ENCODE measurements around the gene PTPRT. TPM values are rescaled to one million over a fixed set of nuclear protein-coding genes. Genes with fewer than 3 reads are reported as not detected.

Gene PTPRT
- total RNA-seq, 2 experiments from 2014 or later: not detected

DNA sequence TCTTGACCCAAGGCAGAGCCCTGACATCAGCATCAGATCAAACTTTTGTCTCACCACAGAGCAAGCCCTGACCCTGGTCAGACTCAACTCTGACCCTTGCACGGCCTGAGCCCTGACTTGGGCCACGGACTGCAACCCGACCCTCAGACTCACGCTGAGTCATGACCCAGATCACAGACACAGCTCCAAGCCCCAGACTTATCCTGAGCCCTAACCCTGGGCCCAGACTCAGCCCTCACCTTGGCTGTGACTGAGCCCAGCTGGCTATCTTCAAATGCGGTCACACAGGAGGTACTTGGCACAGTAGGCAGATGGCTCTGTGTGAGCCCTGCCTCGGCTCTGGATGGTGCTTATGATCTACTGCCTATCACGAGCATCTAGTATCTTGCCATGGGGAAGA, 602.3 kb downstream of the PTPRT start:
- no peaks in the 10 kb centered on the region for H3K27me3 Mint-ChIP-seq (ENCODE audit: low read depth)
- CTCF ChIA-PET: no interaction called here
- H3K9me3 Mint-ChIP-seq: no peaks in the 10 kb centered on the region
- H3K4me1 Mint-ChIP-seq (ENCODE audit: low read depth): no peaks in the 10 kb centered on the region
- H3K4me3 Mint-ChIP-seq: no peak overlapping the region
- DNase-seq: no peak
- intact Hi-C loops (cut with micrococcal nuclease): no loop called here
- no peak overlapping the region for H3K27ac Mint-ChIP-seq
- no peaks in the 10 kb centered on the region for H3K36me3 Mint-ChIP-seq (ENCODE audit: low read depth)

DNA sequence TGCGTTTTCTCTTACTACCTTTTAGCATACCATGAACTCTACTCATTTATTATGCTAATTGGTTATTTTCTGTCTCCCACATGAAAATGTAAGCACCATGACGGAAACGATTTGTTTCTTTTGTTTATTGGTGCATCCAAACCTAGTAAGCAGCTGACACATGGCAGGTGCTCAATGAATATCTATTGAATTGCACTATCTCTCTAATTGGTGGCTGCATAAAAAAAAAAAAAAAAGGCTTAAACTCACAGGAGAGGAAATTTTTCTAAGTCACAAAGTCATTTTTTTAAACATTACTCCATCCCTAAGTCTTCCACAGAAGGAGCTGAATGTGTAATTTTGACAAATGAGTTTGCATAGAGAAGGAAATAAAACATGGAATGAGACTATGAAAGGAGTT, 608.4 kb downstream of the PTPRT start:
- Mint-ChIP-seq H3K36me3 (ENCODE audit: low read depth) (no peaks in the 10 kb centered on the region), H3K27ac (no peak overlapping the region), H3K4me3 (no peak overlapping the region), H3K9me3 (no peaks in the 10 kb centered on the region), H3K27me3 (ENCODE audit: low read depth) (no peaks in the 10 kb centered on the region), H3K4me1 (ENCODE audit: low read depth) (no peaks in the 10 kb centered on the region)
- DNase-seq: no peak
- intact Hi-C loops (cut with micrococcal nuclease): no loop called here
- CTCF ChIA-PET: interaction anchor here (0.6 kb wide), 1 partner anchor 99 kb away, joined by 3 read pairs; no protein-coding TSS in a partner anchor

DNA sequence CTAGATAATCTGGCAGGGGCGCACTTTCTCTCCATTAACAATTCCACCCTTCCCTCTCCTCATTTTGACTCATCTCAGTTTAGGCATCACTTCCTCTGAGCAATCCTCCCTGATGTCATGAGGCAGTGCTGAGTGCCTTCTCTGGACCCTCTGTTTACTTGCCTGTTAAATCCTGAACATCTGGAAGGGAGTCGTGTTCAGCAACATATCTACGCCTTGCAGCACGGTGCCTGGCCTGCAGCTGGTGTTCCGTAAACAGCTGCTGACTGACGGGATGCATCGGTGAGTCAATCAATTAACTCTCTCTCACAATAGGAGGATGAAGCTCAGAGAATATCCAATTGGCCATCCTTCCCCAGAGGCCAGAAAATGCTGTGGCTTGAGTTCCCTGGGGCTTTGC, 613.5 kb downstream of the PTPRT start:
- Mint-ChIP-seq H3K4me3 (no peak overlapping the region), H3K27me3 (ENCODE audit: low read depth) (no peaks in the 10 kb centered on the region), H3K36me3 (ENCODE audit: low read depth) (no peaks in the 10 kb centered on the region), H3K27ac (no peak overlapping the region), H3K4me1 (ENCODE audit: low read depth) (no peaks in the 10 kb centered on the region), H3K9me3 (peaks cover 6% of the 10 kb centered on the region)
- no peak for DNase-seq
- intact Hi-C loops (cut with micrococcal nuclease): no loop called here
- CTCF ChIA-PET: no interaction called here

DNA sequence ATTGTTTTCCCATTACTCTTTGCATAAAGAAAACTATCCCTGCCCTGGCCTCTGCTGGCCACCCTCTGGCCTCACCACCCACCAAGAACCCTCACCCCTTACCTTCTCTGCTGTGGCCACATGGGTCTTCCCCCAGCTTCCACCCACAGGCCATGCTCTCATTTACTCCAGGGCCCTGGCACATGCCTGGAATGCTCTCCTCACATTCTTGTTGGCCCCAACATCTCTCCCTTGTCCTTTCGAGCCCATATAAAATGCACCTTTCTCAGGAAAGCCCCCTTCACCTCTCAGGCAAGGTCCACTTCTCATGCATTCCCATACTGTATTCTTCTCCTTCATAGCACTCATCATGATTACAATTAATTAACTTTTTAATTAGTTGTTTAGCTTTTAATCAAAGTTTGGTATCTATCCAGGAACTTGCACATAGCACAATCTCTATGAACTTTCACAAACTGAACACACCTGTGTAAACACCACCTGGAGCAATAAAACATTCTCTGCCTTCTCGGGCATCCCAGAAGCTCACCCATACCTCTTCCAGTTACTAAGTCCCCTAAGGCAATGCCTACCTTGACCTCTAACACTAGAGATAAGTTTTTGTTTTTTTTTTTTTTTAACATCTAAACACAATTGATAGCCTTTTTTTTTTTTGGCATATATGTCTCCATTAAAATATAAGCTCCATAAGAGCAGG, 617.2 kb downstream of the PTPRT start:
- Mint-ChIP-seq H3K9me3 (peaks cover 14% of the 10 kb centered on the region), H3K27ac (no peak overlapping the region), H3K4me3 (no peak overlapping the region), H3K36me3 (ENCODE audit: low read depth) (no peaks in the 10 kb centered on the region), H3K4me1 (ENCODE audit: low read depth) (no peaks in the 10 kb centered on the region), H3K27me3 (ENCODE audit: low read depth) (no peaks in the 10 kb centered on the region)
- CTCF ChIA-PET: no interaction called here
- intact Hi-C loops (cut with micrococcal nuclease): no loop called here
- no peak for DNase-seq

DNA sequence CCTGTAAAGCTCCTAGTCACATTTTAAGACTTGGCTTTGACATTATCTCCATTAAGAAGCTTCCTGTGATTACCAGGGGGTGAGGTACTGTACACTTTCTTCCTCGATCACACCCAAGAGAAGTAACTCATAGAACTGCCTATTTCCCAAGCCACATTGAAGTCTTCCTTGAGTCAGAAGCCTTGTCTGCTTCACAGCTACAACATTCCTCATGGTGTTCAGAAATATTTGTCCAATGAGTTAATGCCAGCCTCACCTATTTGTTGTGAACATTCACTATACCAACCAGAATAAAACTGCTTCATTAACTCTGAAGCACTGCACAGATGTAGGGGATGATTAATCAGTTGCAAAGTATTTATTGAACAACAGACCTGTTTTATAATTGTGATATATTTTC, 622.3 kb downstream of the PTPRT start:
- CTCF ChIA-PET: no interaction called here

DNA sequence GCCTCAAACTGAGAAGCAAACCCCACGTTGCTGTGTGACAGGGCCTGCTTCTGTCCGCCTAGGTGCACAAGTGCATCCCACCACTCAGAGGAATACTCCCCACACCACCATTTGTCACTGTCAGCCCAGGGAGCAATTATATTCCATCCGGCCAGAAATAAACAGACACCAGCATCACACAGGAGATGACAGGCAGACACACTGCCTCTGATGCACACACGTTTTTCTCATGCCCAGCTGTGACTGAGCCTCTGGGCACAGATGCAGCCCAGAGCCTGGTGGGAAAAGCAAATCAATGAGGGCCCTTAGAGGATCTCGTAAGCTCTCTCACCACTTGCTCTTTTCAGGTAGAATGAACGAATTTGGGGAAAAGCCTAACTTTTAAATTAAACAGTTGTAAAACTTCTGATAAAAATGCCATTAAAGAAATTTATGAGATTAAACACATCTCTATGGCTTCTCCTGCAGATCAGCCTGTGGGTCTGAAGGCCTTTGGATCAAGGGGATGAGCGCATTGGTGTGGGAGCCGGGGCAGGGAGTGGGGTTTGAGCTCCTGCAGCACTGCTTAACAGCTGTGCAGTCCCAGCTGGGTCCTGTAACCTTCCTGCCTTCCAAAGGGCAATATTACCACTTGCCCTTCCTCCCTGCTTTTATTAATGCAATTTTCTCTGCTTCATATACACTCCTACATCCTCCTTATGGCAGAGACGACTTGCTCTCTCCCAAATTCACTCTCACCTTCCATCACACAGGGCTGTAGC, 624.3 kb downstream of the PTPRT start:
- H3K4me1 Mint-ChIP-seq (ENCODE audit: low read depth): no peaks in the 10 kb centered on the region
- no peak overlapping the region for H3K27ac Mint-ChIP-seq
- H3K36me3 Mint-ChIP-seq (ENCODE audit: low read depth): no peaks in the 10 kb centered on the region
- no peak for DNase-seq
- CTCF ChIA-PET: no interaction called here
- H3K4me3 Mint-ChIP-seq: no peak overlapping the region
- peaks cover 4% of the 10 kb centered on the region for H3K9me3 Mint-ChIP-seq
- H3K27me3 Mint-ChIP-seq (ENCODE audit: low read depth): no peaks in the 10 kb centered on the region
- intact Hi-C loops (cut with micrococcal nuclease): no loop called here

More for the DNA sequence above, 622.3 kb downstream of the PTPRT start:
- H3K9me3 Mint-ChIP-seq: peaks cover 12% of the 10 kb centered on the region
- DNase-seq: no peak
- intact Hi-C loops (cut with micrococcal nuclease): no loop called here
- H3K4me1 Mint-ChIP-seq (ENCODE audit: low read depth): no peaks in the 10 kb centered on the region
- no peaks in the 10 kb centered on the region for H3K27me3 Mint-ChIP-seq (ENCODE audit: low read depth)
- no peak overlapping the region for H3K4me3 Mint-ChIP-seq
- H3K36me3 Mint-ChIP-seq (ENCODE audit: low read depth): no peaks in the 10 kb centered on the region
- H3K27ac Mint-ChIP-seq: no peak overlapping the region

DNA sequence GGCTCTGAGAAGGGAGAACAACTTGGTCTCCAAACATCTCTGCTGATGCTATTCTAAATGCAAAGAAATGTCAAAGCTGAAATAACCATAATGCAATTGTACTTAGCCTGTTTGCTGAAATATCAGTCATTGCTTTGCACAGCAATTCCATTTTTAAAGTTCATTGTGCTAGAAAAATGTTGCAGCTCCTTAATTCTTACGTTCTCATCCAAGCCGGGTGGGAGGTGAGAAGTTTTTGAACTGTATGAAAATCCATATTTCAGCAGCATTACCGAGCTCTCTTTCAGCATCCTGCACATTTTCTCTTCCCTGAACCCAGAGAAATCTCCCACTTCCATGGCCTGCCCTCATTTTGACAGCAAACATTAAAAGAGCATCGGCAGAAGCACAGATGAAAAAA, 630.0 kb downstream of the PTPRT start:
- no peaks in the 10 kb centered on the region for H3K27me3 Mint-ChIP-seq (ENCODE audit: low read depth)
- CTCF ChIA-PET: no interaction called here
- H3K4me1 Mint-ChIP-seq (ENCODE audit: low read depth): no peaks in the 10 kb centered on the region
- intact Hi-C loops (cut with micrococcal nuclease): no loop called here
- no peaks in the 10 kb centered on the region for H3K36me3 Mint-ChIP-seq (ENCODE audit: low read depth)
- H3K9me3 Mint-ChIP-seq: no peaks in the 10 kb centered on the region
- DNase-seq: no peak
- no peak overlapping the region for H3K4me3 Mint-ChIP-seq
- H3K27ac Mint-ChIP-seq: no peak overlapping the region

DNA sequence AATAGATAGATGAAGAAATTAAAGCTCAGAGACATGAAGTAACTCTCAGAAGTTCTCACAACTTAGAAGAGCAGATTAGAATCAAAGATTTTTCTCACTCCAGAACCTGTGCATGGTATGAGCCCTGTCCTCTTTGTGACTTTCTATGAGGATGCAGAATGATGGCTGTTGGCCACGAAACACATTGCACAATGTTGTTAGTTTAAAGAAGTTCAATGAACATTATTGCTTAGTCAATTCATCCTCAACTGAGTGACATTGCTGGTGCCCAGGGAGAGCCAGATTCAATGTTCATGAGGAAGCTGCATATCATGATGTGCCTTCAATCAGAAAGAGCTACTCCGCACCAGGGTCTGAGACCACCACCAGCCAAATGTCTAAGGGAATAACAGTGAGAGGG, 633.1 kb downstream of the PTPRT start:
- Mint-ChIP-seq H3K9me3 (peaks cover 3% of the 10 kb centered on the region), H3K4me1 (ENCODE audit: low read depth) (no peaks in the 10 kb centered on the region), H3K36me3 (ENCODE audit: low read depth) (no peaks in the 10 kb centered on the region), H3K27ac (no peak overlapping the region), H3K4me3 (no peak overlapping the region), H3K27me3 (ENCODE audit: low read depth) (no peaks in the 10 kb centered on the region)
- no peak for DNase-seq
- intact Hi-C loops (cut with micrococcal nuclease): no loop called here
- CTCF ChIA-PET: no interaction called here

DNA sequence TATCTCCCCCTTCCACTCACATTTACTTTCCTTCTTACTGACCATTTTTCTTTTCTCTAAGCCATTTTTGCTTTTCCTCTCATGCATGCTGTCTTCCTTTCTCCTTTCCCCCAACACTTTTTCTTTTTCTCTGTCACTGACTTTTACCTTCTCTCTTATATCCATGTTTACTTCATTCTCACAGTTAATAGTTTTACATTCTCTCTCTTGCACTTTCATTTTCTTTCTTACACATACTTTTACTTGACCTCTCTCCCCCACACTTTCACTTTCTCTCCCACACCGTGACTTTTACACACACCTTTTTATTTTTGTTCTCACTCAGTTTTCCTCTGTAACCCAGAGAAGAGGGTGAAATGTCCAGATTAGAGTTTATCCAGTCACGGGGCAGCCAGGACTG, 636.3 kb downstream of the PTPRT start:
- Mint-ChIP-seq H3K4me3 (no peak overlapping the region), H3K27ac (no peak overlapping the region), H3K36me3 (ENCODE audit: low read depth) (no peaks in the 10 kb centered on the region), H3K27me3 (ENCODE audit: low read depth) (no peaks in the 10 kb centered on the region), H3K4me1 (ENCODE audit: low read depth) (no peaks in the 10 kb centered on the region), H3K9me3 (peaks cover 3% of the 10 kb centered on the region)
- DNase-seq: no peak
- CTCF ChIA-PET: no interaction called here
- intact Hi-C loops (cut with micrococcal nuclease): no loop called here

DNA sequence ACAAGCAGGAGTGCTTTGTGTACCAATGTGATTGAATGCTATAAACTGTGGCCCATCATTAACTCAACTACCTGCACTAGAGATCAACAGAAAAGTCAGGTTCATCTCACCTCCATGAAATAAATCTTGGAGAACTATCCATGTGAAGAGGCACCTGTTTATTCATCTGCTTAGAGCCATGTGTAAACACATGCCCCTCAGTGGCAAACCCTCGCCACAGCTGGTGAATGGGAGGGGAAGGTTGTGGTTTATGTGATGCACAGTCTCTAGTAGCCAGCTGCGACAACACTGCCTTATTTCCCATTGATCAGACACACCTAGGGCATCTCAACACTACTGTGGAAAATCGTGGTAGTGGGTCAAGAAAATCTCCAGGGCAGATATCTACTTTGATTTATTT, 640.2 kb downstream of the PTPRT start:
- H3K27ac Mint-ChIP-seq: no peak overlapping the region
- H3K4me3 Mint-ChIP-seq: no peak overlapping the region
- intact Hi-C loops (cut with micrococcal nuclease): no loop called here
- no peak for DNase-seq
- H3K9me3 Mint-ChIP-seq: peaks cover 3% of the 10 kb centered on the region
- H3K27me3 Mint-ChIP-seq (ENCODE audit: low read depth): no peaks in the 10 kb centered on the region
- H3K36me3 Mint-ChIP-seq (ENCODE audit: low read depth): no peaks in the 10 kb centered on the region
- CTCF ChIA-PET: no interaction called here
- H3K4me1 Mint-ChIP-seq (ENCODE audit: low read depth): no peaks in the 10 kb centered on the region

DNA sequence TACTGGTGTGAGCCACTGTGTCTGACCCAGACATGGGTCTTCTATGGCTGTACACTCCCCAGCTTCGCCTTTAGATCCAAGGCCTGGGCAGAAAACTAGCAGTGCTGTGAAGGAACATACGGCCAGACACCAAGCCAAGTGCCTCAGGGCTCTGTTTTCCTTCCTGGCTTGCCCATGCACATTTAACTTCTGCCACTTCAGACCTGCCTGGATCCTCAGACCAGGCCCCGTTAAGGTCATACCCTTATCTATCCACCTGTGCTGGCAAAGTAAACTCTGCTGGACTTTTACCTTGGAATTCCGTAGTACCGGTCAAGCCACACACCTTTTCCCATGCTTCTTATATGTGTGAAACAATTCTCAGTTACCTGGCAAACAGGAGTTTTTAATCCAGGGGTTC, 644.8 kb downstream of the PTPRT start:
- H3K27ac Mint-ChIP-seq: no peak overlapping the region
- H3K27me3 Mint-ChIP-seq (ENCODE audit: low read depth): no peaks in the 10 kb centered on the region
- intact Hi-C loops (cut with micrococcal nuclease): no loop called here
- no peak overlapping the region for H3K4me3 Mint-ChIP-seq
- no peak for DNase-seq
- CTCF ChIA-PET: no interaction called here
- no peaks in the 10 kb centered on the region for H3K4me1 Mint-ChIP-seq (ENCODE audit: low read depth)
- H3K36me3 Mint-ChIP-seq (ENCODE audit: low read depth): no peaks in the 10 kb centered on the region
- H3K9me3 Mint-ChIP-seq: no peaks in the 10 kb centered on the region

DNA sequence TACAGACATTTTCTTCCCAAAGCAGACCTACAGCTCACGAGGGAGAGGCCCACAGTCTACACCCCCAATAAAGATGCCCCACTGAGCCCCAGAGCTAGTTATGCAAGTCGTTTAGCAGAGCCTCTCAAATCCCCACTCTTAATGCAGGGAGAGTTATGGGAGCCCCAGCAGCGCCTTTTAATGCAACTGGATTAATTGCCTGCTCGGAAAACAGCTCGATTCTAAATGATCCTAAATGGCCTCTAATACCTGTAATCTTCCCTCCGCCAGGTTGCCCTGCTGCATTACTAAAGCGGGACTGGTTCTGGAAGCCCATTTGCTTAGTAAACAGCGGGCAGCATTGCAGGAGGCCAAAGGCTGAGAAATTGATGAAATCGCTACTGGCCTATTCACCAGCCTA, 656.9 kb downstream of the PTPRT start:
- H3K27ac Mint-ChIP-seq: no peak overlapping the region
- H3K9me3 Mint-ChIP-seq: no peaks in the 10 kb centered on the region
- H3K36me3 Mint-ChIP-seq (ENCODE audit: low read depth): no peaks in the 10 kb centered on the region
- peaks cover 5% of the 10 kb centered on the region for H3K27me3 Mint-ChIP-seq (ENCODE audit: low read depth)
- H3K4me1 Mint-ChIP-seq (ENCODE audit: low read depth): no peaks in the 10 kb centered on the region
- DNase-seq: no peak
- CTCF ChIA-PET: no interaction called here
- no peak overlapping the region for H3K4me3 Mint-ChIP-seq
- intact Hi-C loops (cut with micrococcal nuclease): no loop called here

DNA sequence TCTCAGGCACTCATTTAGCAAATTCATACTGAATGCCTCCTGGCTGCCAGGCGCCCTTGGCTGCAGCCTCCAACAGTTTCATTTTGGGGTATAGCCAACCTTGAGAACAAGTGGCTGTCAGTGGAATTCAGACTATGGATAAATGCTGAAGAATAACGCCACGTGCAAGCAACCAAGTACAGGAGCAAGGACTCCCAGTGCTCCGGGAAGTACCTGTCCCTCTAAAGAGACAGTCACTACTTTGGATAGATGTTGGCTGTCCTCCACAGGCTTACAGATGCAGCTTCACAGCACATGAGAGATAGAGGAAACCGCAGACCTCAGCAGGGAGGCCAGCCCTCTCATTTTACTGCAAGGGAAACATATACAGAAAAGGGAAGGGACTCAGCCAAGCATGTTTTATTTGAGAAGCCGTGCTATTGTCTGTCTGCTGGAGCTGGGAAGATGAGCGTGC, 658.2 kb downstream of the PTPRT start:
- intact Hi-C loops (cut with micrococcal nuclease): loop anchor here (2.0 kb wide), 1 partner anchor 793 kb away; no protein-coding TSS in a partner anchor
- Mint-ChIP-seq H3K36me3 (ENCODE audit: low read depth) (no peaks in the 10 kb centered on the region), H3K9me3 (no peaks in the 10 kb centered on the region), H3K4me3 (no peak overlapping the region), H3K27ac (no peak overlapping the region), H3K27me3 (ENCODE audit: low read depth) (peaks cover 5% of the 10 kb centered on the region), H3K4me1 (ENCODE audit: low read depth) (no peaks in the 10 kb centered on the region)
- CTCF ChIA-PET: no interaction called here
- DNase-seq: no peak
